ENCODE data around the gene ZNF280D.
"Not testable (repeated sequence)": the region's sequence is repeated elsewhere in the genome, so short reads cannot be mapped to it uniquely, and the experiment has no call there.

The ZNF280D gene

GRCh38 chr15:56718560-56718959, 14.7 kb downstream of the ZNF280D start:
- FAIRE-seq (no peak), DNase-seq (ENCODE audit: low spot score) (no peak)

DNA sequence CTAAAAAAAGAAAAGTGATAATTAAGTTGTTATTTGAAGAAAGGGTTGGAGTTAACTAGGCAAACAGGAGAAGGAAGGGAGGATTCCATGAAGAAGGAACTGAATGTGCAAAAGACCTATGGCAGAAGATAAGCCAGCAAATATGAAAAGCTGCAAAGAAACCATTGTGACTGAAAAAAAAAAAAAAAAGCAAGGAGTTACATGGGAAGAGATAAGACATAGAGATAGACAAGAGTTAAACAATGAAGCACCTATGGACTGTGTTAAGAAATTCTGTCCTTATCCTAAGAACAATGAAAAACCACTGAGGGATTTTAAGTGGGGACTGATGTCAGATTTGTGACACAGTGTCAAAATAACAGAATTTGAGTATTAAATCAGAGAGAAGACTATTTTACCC, 17.0 kb downstream of the ZNF280D start:
- no peak for DNase-seq (ENCODE audit: low spot score)
- FAIRE-seq = no peak

DNA sequence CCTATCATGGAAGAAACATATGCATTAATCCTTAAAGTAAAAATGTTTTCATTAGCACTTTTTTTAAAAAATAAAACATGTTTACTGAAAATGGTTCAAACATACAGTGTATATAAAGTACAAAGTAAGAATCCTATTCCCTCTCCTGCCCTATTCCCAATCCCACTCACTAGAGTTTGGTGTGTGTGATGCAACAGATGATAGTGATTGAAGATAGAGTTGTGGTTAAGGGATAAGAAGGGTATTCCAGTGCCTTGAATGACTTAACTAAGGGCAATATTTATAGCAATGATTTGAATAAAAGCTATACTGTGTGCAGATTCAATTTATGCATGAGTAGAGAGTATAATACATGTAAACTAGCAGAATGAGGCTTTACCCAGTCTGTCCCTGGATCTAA, 18.1 kb downstream of the ZNF280D start:
- FAIRE-seq (no peak), DNase-seq (ENCODE audit: low spot score) (no peak)

DNA sequence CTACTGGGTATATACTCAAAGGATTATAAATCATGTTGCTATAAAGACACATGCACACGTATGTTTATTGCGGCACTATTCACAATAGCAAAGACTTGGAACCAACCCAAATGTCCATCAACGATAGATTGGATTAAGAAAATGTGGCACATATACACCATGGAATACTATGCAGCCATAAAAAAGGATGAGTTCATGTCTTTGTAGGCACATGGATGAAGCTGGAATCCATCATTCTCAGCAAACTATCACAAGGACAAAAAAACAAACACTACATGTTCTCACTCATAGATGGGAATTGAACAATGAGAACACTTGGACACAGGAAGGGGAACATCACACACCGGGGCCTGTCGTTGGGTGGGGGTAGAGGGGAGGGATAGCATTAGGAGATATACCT, 23.8 kb downstream of the ZNF280D start:
- not testable (repeated sequence) for DNase-seq (ENCODE audit: low spot score); FAIRE-seq

DNA sequence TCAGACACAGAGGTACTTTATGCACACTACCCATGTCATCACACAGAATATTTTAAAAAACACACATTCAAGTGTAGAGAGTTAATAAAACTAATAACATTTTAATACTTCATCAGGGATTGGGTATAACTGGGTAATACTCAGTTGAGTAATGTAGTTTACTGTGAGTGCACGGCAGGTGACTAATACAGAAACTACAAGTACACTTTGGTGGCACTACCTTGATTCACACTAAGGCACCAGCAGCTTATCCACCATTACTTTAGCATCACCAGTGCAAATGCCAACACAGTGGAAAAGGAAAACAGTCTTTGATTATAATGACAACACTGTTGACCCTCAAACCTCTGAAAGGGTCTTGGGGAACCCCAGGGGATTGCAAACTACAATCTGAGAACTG, 33.6 kb downstream of the ZNF280D start:
- DNase-seq (ENCODE audit: low spot score) = no peak
- FAIRE-seq = no peak

GRCh38 chr15:56698270-56698669, 35.0 kb downstream of the ZNF280D start:
- FAIRE-seq (no peak), DNase-seq (ENCODE audit: low spot score) (no peak)

DNA sequence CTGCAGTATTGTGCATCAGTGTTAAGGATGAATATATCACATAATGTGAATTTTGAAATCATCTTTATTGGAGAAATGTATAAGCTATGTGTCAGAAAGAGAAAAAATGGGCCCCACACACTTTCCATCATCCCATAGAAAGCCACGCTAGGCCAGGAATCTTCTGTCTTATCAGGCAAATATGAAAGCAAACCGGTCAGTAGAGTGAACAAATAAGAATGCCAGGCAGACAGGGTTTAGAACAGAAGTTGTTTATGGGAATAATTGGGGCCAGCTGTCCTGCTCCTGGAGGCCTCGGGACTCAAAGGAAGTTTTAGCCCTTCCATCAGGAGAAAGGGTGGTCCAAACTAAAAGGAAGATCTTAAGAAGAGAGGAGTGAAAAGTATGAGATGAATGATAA, 39.5 kb downstream of the ZNF280D start:
- no peak for DNase-seq (ENCODE audit: low spot score)
- FAIRE-seq = no peak

GRCh38 chr15:56690733-56691132, 42.6 kb downstream of the ZNF280D start:
- no peak for DNase-seq (ENCODE audit: low spot score)
- FAIRE-seq = no peak

DNA sequence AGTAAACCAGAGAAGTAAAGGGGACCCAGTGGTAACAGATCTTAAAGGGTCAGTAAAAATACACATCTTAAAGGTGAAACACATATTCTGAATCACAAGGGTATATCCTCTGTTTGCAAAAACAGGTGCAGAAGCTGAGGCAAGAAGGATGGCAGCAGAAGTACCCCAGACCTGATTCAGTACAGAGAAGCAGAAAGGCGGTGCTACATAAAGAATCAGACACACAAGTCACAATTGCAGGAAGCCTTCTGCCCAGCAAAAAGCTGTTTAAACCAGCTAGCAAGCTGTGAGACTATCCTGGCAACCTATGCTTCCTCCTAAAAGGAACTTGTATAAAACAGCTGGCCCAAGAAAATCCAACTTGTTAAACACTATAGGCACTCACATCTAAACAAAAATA, 49.4 kb downstream of the ZNF280D start:
- DNase-seq (ENCODE audit: low spot score) (no peak), FAIRE-seq (no peak)

DNA sequence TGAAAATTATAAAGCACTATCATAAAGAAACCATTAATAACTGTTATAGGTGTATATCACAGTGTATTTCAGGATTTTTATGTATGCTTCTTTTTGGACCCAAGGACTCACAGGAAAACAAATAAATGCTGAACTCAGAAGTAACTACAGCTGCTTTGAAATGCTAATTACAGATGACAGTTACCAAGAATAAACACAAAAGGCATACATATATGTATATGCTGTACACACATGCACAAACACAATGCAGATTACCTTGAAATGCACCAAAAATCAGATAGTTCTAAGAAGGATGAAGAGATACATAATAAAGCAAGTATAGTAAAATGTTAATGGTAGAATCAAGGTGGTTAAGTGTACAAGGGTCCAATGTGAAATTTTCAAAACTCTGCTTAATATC, 52.2 kb downstream of the ZNF280D start:
- DNase-seq (ENCODE audit: low spot score) (no peak), FAIRE-seq (no peak)

DNA sequence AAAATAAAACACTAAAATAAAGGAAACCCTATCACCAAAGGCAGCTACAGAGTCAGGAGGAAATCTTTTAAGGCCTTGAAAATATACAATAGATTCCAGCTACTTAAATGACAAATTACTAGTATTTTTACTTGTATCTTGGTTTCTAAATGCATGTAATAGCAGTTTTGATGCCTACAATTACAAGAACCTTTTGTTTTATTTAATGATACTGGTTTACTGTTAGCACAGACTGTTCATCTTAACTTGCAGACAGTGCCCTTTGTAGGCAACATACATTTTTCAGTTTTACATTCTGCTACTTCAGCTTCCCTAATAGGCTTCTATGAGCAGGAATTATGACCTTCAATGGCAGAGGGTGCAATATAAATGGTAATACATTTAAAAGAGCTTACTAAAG, 54.1 kb downstream of the ZNF280D start:
- no peak for DNase-seq (ENCODE audit: low spot score)
- no peak for FAIRE-seq

- no peak for DNase-seq (ENCODE audit: low spot score)
- no peak for FAIRE-seq
Measured at GRCh38 chr15:56678571-56678970, 54.7 kb downstream of the ZNF280D start.

DNA sequence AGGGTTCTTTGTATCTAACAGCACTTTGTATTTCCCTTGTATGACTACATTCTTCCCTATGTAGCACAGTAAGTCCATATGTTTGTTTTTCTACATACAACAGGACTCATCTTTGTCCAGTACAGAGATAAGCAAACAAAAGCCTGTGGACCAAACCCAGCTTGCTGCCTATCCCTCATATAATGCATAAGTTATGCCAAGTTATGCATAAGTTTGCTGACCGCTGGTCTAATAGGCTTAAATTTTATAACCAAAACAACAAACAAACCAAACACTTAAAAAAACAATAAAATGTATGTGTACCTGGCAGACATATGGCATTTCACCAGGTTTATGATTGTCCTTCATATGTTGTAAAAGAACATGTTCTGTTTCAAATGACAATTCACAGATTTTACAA, 56.0 kb downstream of the ZNF280D start:
- FAIRE-seq (no peak), DNase-seq (ENCODE audit: low spot score) (no peak)

GRCh38 chr15:56675930-56676329, 57.4 kb downstream of the ZNF280D start:
- no peak for FAIRE-seq
- no peak for DNase-seq (ENCODE audit: low spot score)

GRCh38 chr15:56674857-56675256, 58.5 kb downstream of the ZNF280D start:
- no peak for FAIRE-seq

DNA sequence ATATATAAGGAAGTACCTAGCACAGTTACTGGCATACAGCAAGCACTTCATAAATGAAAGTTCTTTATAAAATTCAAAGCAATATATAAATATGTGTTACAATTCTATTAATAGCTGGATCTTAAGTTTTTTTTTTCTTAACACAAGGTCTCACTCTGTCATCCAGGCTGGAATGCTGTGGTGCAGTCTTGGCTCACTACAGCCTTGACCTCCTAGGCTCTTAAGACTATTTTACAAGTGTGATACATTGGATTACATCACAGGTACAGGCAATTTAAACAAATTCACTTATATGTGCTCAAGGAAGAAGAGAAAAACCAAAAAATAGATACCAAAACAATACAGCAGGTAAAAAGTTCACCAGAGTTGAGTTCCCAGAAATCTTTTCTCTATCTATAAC, 60.6 kb downstream of the ZNF280D start:
- DNase-seq (ENCODE audit: low spot score) = no peak
- no peak for FAIRE-seq

More at GRCh38 chr15:56674857-56675256, 58.5 kb downstream of the ZNF280D start:
- DNase-seq (ENCODE audit: low spot score) = no peak

GRCh38 chr15:56667517-56667916, 65.8 kb downstream of the ZNF280D start:
- FAIRE-seq (no peak), DNase-seq (ENCODE audit: low spot score) (no peak)

GRCh38 chr15:56660943-56661342, 72.4 kb downstream of the ZNF280D start:
- DNase-seq (ENCODE audit: low spot score) = no peak
- no peak for FAIRE-seq

GRCh38 chr15:56659197-56659596, 74.1 kb downstream of the ZNF280D start:
- DNase-seq (ENCODE audit: low spot score) (no peak), FAIRE-seq (no peak)

DNA sequence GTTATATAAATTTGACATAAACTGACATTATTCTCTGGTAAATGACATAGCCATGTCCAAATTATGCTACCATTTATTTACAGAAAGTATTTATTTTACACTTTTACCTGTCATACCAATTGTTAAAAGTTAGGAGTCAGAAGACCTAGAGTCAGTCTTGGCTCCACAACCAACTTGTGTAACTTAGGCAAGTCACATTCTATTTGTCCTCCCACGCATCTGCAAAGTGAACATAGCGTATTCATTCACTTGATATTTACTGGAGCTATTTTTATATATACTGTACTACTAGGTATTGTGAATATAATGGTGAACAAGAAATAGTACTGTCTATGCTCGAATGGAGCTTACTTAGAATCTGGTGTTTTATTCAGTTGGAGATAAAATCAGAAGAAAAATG, 78.7 kb downstream of the ZNF280D start:
- no peak for FAIRE-seq

GRCh38 chr15:56654216-56654615, 79.1 kb downstream of the ZNF280D start:
- FAIRE-seq (no peak), DNase-seq (ENCODE audit: low spot score) (no peak)

More for the DNA sequence above, 78.7 kb downstream of the ZNF280D start:
- no peak for DNase-seq (ENCODE audit: low spot score)

DNA sequence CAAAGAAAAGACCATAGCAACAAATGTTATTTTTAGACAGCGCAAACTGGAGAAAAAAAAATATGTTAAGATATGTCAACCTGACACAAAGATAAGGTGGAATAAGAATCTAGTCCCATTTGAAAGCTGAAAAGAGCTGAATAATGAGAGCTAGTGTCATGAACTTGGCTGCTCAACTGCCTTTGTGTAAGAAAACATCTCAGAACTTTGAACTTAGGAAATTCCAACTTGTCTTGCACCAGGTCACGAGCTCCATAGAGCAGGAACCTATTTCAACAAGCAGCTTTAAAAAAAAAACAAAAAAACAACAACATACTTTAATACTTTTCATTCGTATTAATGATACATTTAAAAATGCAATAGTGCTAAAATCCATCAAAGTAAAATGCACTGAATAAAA, 79.5 kb downstream of the ZNF280D start:
- DNase-seq (ENCODE audit: low spot score) (no peak), FAIRE-seq (no peak)

- no peak for FAIRE-seq
Measured at GRCh38 chr15:56653107-56653506, 80.2 kb downstream of the ZNF280D start.

GRCh38 chr15:56648311-56648710, 85.0 kb downstream of the ZNF280D start:
- DNase-seq (ENCODE audit: low spot score) (no peak), FAIRE-seq (no peak)

More at GRCh38 chr15:56653107-56653506, 80.2 kb downstream of the ZNF280D start:
- no peak for DNase-seq (ENCODE audit: low spot score)

All from RCC 7860 (cell line).